COR-L47 (cell line): ENCODE data around the gene CYREN.
A peak's percentile ranks its signal among the peaks of the same experiment; 100 is the strongest.
"Not testable (repeated sequence)": the region's sequence is repeated elsewhere in the genome, so short reads cannot be mapped to it uniquely, and the experiment has no call there.

Experiments used
- DNase-seq: peaks from one replicate; lab custom pipeline; 2025; lab: John Stamatoyannopoulos, UW

The CYREN gene, protein sequence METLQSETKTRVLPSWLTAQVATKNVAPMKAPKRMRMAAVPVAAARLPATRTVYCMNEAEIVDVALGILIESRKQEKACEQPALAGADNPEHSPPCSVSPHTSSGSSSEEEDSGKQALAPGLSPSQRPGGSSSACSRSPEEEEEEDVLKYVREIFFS

DNA sequence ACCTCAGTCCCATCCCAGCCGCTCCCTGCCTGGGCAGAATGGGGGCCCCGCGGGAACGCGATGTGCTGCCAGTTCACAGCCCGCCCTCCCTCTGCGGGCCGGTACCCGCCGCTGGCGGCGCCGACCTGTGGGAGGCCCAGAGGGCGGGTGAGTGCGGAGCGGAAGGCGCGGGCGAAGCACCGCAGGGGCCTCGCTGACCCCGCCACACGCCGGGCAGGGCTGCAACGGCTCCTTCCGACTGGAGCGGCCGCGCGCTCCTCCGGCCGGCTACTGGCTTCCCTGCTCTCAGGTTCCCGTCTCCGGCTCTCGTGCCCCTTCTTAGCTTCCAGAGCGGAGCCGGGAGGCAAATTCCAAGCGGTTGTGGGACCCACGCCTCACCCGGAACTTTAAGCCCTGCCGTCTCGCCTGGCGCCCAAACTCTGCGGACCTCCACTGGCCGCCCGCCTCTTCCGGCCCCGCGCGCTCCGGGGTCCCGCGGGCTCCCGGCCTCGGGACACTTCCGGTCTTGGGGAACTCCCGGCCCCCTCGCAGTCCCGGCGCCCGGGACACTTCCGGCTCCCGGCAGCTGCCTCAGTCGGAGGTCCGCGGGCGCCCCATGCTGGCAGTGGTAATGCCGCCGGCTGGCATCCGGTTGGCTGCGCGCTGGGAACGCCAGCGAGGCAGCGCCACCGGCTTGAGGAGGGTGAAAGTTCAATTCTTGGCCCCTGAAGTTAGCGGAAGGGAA lies at the start of gene CYREN:
Gene CYREN, minus strand, starts transcription at position 434 of the 724 bp plus-strand sequence. CDS start 1,785 bp downstream, outside the sequence.
- peak; percentile 96 for DNase-seq

DNA sequence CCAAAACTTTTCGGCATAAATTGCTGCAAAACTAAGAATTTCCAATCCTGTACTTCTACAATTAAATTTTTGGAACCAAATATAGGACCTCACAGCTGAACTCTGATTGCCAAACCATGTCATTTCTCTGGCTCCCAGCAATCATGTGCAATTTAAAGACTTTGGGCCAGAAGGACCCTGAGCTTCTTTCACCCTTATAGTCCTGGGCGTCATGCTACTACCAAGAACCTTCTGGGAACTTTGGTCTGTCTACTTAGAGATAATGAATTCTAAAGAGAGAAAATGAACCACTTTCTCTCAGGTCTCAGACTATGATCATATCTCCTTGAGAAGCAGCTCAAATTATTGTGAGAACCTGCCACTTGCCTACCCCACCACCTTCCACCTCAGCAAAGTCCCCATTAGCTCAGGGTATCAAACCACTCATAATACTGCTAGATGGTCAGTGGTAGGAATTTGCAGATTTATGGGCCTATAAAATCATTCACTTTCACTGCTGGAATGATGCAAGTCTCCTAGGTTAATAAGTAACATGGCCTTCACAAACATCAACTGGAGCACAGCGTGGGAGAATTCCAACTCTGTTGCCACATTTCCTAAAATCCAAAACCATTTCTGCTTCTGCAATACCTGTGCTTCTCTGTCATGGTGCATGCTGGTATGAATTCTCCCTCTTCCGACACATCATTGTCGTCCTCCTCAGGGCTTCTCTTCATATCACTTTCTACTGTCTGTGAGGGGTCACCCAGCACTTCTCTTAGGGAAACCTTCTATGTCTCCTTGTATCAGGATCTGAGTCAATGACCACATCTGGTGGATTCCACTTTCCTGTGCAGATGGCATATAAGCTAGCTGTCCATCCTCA lies 47.4 kb upstream of the CYREN start:
- DNase-seq: no peak

DNA sequence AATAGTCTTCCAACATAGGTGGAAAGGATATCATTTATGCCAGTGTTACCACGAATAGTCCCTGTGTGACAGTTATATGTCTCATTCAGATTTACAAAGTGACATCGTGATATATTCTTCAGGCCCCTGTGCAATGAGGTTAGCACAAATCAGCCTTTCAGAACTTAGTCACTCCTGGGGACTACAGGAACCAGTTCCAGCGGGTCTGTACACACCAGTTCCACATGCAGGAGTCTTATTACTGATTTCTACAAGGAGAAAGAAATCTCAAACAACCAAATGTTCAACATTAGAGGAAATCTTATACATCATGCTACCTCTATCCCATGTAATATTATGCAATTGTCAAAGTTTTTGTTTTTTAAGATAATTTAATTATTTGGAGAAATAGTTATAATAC lies 45.2 kb upstream of the CYREN start:
- no peak for DNase-seq

DNA sequence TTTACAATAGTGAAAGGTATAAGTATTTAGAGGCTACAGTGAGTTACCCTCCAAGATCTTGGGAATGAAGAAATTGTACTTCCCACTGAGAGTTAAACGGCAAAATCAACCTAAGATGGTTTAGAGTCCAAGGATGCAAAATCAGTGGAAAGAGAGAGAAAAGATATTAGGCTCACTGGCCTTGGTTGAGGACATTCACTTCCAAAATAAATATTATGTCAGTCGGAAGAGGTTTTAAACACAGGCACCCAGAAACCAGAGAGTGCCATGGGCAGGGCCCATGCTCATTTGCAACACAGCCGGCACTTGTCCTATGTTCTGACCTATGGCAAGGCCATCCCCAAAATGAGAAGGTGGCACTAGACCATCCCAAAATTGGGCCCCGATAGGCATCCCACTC lies 44.7 kb upstream of the CYREN start:
- no peak for DNase-seq

DNA sequence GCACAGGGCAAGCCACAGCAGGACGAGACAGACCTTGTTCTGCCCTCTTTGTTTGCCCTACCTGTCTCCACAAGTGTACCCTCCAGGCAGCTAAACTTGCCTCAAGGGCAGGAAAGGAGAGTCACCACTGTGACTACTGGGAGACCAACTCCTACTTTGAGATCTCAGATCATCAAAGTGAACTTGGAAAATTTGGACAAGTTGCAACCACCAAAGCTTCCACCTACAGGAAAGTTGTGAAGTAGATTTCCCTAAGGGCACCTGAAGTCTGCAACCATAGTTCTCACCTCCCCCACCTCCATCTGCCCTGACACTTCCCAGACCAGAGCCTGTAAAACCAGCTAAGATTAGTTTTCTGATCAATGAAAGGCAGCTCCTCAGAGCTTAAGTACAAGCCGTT lies 43.3 kb upstream of the CYREN start:
- no peak for DNase-seq

DNA sequence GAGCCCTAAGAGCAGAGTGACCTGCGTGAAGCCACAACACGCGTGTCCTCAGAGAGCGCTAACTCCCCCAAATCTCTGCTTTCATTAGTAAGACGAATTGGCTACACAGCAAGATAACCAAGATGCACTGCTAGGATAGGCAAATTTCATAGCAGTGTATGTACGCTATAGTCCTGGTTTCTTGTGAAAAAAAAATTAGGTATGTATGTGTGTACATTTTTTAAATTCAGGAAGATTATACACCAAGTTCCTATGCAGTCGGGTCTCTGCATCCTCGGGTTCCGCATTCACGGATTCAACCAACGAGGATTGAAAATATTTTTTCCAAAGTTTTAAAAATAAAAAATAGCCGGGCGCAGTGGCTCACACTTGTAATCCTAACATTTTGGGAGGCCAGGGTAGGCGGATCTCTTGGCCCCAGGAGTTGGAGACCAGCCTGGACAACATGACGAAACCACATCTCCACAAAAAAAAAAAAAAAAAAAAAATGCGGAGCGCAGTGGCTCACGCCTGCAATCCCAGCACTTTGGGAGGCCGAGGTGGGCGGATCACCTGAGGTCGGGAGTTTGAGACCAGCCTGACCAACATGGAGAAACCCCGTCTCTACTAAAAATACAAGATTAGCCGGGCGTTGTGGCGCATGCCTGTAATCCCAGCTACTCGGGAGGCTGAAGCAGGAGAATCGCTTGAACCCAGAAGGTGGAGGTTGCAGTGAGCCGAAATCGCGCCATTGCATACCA lies 41.6 kb upstream of the CYREN start:
- not testable (repeated sequence) for DNase-seq

DNA sequence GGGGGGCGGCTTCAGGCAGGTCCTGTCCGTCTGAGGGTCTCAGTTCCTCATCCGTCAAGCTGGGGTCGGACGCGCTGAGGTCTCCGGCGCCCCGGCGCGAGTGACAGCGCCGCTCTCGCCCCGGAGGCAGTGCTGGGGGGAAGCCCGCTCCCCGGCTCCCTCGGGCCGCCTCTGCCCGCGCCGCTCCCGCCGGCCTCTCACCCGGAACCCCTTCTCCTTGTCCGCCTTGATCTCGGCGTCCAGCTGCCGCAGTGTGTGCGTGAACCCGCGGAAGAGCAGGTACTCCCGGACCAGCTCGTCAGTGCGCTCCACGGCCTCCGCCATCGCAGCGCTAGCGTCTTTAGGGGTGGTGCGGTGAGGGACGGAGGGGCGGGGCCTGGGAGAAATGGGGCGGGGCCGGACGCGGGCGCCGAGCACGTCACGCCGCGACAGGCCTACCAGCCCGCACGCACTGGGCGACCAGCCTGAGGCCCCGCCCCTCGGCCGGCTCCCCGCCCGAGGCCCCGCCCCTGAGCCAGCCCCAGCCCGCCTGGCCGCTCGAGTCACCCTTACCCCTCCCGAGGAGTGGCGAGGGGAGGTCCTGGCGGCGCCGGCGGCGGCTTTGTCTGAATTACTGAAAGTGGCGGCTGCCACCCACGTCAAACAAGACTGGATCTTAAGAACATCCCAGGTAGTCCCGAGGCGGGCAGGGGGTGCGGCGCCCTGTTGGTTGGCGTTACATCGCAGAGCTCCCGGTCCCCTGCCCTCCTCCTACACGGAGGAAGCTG lies 40.9 kb upstream of the CYREN start, which contains the start of gene WDR91:
Gene WDR91, minus strand, starts transcription at position 348 of the 767 bp plus-strand sequence. Its CDS starts 24 bp downstream, at position 324.
- DNase-seq: peak; percentile 90

DNA sequence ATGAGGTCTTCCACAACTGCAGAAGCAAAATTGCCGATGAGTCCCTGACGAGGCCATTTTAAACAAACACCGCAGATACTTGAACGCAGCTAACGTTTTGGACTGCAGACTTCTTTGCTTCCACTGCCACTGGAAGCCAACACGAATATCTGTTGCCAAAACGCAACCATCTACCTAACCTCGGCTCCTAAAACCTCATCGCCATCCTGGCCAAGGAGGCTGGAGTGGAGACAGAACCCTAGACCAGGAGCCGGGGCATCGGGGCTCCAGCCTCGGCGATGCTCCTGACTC lies 40.3 kb upstream of the CYREN start:
- DNase-seq: no peak

DNA sequence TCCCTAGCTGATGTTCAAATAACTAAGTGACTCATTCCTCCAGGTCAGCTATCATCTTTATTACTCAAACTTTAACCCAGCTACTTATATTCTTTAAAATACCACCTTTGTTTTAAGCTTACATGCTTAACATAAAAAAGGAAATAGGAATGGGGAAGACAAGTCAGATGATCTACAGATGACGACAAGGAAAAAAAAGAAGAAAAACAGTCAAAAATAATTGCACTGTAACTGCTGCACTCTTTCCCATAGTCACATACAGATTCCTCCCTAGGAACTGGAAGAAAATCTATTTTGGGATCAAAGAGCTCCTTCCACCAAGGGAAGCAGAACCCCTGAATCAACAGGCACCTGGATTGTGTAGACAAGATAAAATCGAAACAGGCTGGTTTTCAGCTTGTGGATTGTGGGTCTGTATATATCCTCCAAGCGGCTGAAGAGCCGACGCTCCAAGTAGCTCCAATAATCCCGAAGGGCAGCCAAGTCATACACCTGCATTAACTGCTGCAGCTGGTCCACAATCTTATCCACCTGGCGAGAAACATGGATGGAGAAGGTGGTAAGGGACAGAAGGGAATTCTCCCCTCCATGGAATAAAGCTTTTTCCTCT lies 38.8 kb upstream of the CYREN start:
- no peak for DNase-seq

DNA sequence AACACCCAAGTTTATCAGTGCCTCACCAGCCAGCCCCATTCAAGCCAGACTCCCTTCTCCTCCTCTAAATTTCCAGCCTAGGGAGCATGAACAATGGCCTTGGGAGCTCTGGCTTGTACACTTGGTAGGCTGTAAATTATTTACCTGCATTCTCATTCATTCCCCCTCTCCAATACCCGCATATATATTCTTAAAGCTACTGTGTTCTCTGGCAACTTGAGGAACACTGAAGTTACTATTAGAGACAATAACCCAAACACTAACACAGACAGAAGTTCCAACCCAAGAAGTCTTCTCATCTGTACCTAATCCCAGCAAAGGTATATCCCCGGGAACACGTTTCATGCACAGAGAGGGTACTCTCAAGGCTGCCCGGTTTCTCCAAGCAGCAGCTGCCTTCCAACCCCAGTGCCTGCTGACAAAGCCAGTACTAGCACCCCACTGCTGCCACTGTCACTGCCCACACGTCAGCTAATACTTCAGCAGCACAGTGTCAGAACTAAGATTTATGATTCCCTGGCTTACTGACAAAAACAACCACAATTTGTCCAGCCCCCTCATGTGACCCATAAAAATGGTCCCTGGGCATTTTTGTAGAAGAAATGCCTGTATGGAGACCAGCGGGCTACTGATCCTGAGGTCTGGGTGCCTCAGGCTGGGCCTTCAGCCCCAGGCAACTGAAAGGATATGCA lies 37.7 kb upstream of the CYREN start:
- no peak for DNase-seq

DNA sequence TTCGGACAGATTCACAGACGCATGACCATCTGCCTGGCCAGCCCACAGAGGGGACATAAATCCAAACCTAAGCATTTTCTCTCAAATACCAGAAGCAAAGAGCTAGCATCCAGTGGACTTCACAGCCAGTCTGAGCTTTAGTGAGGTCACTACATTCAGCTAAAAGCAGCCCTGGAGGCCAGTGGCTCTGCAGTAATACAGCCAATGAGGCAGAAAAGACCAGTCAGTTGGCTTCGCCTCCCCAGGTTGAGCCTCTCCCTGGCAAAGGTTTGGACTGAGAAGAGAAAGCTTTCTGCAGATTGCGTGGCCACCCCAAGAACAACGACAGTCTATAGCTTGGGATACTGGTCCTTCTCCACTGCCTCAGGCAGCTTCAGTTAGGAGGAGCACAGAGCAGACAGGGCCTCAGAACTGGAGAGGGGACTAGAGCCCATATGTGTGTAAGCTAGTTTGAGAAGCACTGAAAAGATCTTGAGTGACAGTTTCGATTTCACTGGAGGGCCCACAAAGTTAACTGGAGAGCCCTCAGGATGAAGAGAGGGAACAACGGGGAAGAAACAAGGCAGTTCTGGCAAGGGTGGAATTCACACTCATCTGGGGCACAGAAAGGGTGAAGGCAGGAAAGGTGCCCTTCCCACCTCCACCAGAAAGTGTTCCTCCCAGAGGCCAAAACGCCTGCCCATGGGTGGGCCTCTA lies 37.0 kb upstream of the CYREN start:
- no peak for DNase-seq

DNA sequence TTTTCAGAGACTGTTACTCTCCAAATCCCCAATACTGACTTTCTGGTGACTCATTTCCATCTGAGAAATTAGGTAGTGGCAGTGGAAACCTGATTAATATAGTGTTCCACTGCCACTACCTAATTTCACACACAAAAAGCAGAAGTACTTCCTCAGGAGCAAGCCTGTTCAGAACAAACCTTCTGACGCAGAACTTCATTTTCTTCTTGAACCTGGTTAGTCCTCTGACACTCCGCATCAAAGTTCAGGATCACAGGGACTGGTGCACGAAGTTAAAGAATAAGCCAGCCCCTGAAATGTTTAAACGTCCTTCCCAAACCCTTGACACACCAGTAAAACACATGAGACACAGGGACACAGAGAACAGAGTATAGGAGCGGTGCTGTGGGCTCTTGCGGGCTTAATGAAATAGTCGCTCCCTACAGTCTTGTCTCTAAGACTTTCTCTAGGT lies 36.5 kb upstream of the CYREN start:
- DNase-seq: no peak

DNA sequence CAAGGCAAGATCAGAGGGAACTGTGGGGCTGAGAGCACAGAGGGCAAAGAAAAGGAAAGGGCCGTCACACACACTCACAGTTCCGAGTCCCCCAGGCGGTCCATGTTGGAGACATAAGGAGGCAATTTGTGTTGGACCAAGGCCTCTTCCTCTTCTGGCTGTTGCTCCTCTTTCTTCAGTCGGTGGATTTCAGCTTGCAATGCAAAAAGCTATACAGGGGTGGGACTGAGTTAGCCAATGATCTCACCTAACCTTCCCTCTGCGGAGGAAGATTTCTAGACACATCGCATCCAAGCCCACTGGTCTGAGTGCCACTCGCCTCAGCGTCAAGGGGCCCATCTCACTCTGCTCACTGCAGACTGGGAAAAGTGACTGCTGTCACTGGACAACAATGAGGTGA lies 35.3 kb upstream of the CYREN start:
- DNase-seq: no peak

DNA sequence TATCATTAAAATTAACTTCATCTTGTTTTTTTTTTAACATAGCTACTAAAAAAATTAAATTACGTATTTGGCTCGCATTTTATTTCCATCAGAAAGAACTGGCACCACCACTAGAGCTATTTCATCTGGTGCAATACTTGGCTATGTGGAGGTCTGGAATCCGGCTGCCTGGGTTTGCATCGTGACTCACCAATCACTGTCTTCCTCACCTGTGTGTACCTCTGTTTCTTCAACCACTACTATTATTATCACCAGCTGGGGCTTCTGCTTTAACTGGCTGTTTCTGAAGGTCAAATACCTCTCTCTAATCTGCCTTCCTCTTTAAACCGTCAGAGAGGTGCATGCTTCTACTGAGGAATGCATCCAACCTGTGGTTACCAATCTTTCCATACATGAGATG lies 34.4 kb upstream of the CYREN start:
- DNase-seq: no peak

DNA sequence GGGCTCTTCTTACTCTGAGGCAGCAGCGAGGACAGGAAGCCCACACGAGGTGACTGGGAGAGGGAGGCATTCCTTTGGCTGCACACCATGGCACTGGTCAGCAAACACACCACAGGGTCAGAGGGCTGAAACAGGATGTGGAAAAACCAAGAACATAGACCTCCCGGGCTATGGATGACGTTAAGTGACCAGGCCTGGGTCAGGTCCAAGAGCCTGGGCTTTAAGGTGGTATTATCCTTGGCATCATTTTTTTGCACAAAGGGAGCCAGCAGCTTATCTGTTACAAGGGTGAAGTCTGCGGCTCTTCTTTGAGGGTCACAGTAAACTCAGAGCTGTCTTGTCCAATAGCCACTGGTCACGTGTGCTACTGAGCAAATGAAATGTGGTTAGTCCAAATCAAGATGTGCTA lies 33.8 kb upstream of the CYREN start:
- no peak for DNase-seq

DNA sequence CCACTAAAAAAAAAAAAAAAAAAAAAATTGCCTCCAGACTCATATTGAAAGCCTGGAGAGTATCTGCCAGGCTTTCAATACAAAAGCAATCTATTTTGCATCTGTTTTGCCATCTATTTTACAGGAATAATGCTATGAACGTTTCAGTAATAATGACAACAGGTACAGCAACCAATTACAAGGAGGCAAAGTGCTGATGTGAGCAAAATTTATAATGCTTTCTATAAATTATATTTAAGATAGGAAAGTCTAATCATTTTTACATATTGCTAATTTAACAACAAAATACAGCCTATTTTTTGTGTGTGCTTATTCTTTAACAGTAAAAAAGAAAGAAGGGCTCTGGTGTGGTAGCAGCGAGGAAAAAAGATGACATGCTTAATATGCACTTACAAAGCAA lies 30.8 kb upstream of the CYREN start:
- no peak for DNase-seq

DNA sequence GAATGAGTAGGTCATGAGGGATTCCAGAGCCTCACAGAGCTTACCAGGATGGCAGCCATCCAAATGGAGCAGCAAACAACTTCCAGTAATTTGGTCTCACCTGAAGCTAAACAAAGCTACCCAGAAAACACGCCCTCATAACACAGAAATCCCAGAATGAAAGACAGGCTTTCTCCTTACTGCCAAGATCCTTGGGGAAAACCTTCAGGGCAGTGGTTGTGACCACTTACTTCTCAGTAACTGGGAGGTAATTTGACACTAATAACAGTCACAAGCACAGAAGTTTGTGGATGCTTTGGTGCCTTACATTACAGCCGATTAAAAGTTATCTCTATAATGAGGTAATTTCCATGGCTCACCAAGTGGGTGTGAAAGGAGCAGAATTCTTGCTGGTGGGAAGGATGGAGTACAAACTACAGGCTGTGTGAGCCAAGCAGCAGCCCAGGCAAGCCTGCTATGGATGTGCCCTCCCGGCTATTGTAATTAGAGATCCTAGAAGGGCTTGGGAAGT lies 30.4 kb upstream of the CYREN start:
- peak; percentile 57 for DNase-seq

DNA sequence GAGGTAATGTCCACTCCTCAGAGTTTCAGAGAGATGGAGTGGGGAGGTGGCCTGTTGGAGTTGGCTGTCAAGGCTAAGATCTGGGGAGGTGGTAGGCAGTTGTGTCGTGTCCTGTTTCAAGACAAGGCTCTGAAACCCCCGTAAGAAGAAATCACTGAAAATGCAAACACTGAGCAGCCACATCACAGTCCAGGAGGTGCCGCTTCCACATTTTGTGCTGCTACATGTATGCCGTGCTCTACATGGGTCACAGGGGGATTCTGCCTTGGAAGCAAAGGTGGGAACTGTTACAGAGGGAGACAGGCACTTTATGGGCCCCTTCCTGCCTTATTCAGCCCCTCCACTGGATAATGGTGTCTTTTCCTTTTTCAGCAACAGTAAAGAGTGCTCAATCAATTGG lies 28.9 kb upstream of the CYREN start:
- no peak for DNase-seq

DNA sequence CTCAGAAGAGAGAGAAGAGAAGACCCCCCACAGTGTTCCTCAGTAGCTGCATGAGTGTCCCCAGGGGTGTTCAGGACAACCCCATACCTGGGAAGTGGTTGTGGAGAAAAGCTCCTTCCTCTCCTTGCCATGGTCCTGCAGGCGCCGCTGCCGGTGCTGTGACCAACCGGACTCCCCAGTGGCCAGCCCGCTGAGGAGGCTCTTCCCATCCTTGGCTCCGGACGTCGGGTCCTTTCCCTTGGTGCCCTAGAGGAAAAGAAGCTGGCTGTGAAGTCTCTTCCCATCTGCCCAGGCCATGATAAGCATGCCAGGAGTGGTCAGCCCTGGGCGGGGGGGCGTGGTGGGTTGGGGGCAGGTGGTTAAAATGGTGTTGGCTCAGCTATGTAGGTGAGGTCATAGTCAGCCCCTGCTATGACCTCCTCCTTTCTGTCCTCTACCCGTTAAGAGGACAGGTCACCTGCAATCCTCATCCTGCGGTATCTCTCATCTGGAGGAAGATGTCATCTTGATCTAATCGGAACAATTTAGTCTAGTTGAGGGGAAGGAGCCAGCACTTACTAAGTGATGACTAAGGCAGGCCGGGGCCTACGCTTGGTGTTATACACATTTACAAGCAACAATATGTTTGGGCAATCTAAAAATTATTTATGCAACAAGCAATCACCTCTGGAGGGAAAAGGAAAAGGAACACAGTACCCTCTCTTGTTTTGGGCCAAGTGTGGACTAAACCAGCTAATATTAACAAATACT lies 27.6 kb upstream of the CYREN start:
- no peak for DNase-seq
